Mucosa of rectum (tissue), 2 donors: ENCODE results near the gene ASIC1.

ENCODE experiments used
- H3K27ac ChIP-seq, 2 donors: one replicate each; pipeline ENCODE4 v1.7.0; 2013; ENCODE audit warnings: inconsistent platforms in 2 of 2, low read depth in 2 of 2, low read length in 2 of 2
- H3K27me3 ChIP-seq, 2 donors: one replicate each; pipeline ENCODE4 v1.7.0; 2013; ENCODE audit warnings: low read length in 2 of 2; ENCODE audit not compliant: control insufficient read depth in 2 of 2, insufficient read depth in 2 of 2
- H3K36me3 ChIP-seq, 2 donors: one replicate each; pipeline ENCODE4 v1.7.0; 2013; ENCODE audit warnings: low read length in 2 of 2; ENCODE audit not compliant: control insufficient read depth in 2 of 2, insufficient read depth in 2 of 2
- H3K4me1 ChIP-seq, 2 donors: one replicate each; pipeline ENCODE4 v1.7.0; 2013; ENCODE audit warnings: low read length in 2 of 2, mild to moderate bottlenecking in 1 of 2; ENCODE audit not compliant: control insufficient read depth in 2 of 2, insufficient read depth in 2 of 2
- H3K4me3 ChIP-seq, 2 donors: one replicate each; pipeline ENCODE4 v1.7.0; 2013; ENCODE audit warnings: low read length in 2 of 2
- H3K9ac ChIP-seq, 2 donors: one replicate each; pipeline ENCODE4 v1.7.0; 2013; ENCODE audit warnings: low read length in 2 of 2, low read depth in 1 of 2, mild to moderate bottlenecking in 1 of 2
- H3K9me3 ChIP-seq, 2 donors: one replicate each; pipeline ENCODE4 v1.7.0; 2013; ENCODE audit warnings: low read length in 2 of 2; ENCODE audit not compliant: control insufficient read depth in 2 of 2
- donor health status: healthy.
- donor health status: Normal muscosa, but diverticular disease.

The ASIC1 gene

GRCh38 chr12:50132505-50133135 lies 75.2 kb downstream of the ASIC1 start:
- no peaks in the 10 kb centered on the region for H3K27me3 ChIP-seq
- no peak overlapping the region for H3K27ac ChIP-seq
- H3K4me3 ChIP-seq = no peak overlapping the region
- no peak overlapping the region for H3K9ac ChIP-seq
- peaks cover 0 to 2% of the 10 kb centered on the region in 2 donors for H3K4me1 ChIP-seq
- peaks cover 36 to 53% of the 10 kb centered on the region in 2 donors for H3K36me3 ChIP-seq
- no peaks in the 10 kb centered on the region for H3K9me3 ChIP-seq
